Measurements from ENCODE around the gene CCDC169. TPM values are rescaled to one million over a fixed set of nuclear protein-coding genes. Genes with fewer than 3 reads are reported as not detected.
"Not testable (repeated sequence)": the region's sequence is repeated elsewhere in the genome, so short reads cannot be mapped to it uniquely, and the experiment has no call there.

Gene CCDC169
- total RNA-seq, 1 donor: 4.3 TPM

- no peak overlapping the region for H3K4me3 ChIP-seq (ENCODE audit: low read depth, low read length)
- TF ChIP-seq CTCF (IDR thresholded peaks at IDR 0.05; ENCODE audit: insufficient read depth, low read depth, low read length): no peak
Measured at GRCh38 chr13:36331280-36331679, 33.7 kb upstream of the CCDC169 start.

GRCh38 chr13:36329361-36329760 lies 31.7 kb upstream of the CCDC169 start:
- TF ChIP-seq CTCF (IDR thresholded peaks at IDR 0.05; ENCODE audit: insufficient read depth, low read depth, low read length): no peak
- H3K4me3 ChIP-seq (ENCODE audit: low read depth, low read length): no peak overlapping the region
- no peak for DNase-seq (ENCODE audit: low read depth)

More at GRCh38 chr13:36331280-36331679, 33.7 kb upstream of the CCDC169 start:
- DNase-seq (ENCODE audit: low read depth): no peak

DNA sequence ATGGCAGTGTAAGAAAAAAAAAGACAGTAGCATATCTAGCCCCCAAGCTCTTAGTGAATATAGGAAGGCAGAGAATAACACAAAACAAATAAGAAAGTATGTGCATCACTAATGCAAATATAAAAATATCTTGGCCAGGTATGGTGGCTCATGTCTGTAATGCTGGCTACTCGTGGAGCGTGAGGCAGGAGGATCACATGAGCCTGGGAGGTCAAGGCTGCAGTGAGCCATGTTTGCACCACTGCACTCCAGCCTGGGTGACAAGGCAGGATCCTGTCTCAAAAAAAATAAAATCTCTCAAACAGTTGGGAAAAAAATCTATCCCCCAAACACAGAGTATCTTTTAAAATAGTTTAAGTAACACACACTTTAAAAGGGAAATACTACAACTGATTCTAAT lies 31.2 kb upstream of the CCDC169 start:
- DNase-seq (ENCODE audit: low read depth): no peak
- H3K4me3 ChIP-seq (ENCODE audit: low read depth, low read length): no peak overlapping the region
- no peak for TF ChIP-seq CTCF (IDR thresholded peaks at IDR 0.05; ENCODE audit: insufficient read depth, low read depth, low read length)

DNA sequence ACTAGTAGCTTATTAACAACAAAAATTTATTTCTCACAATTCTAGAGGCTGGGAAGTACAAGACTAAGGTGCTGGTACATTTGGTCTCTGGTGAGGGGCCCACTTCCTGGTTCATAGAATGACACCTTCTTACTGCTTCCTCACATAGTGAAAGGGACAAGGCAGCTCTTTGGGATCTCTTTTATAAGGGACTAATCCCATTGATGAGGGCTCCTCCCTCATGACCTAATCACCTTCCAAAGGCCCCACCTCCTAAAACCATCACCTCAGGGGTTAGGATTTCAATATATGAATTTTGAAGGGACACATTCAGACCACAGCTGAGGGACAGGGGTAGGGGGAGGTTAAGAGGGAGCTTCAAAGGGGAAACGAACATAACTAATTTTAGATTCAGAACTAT lies 28.3 kb upstream of the CCDC169 start:
- no peak for TF ChIP-seq CTCF (IDR thresholded peaks at IDR 0.05; ENCODE audit: insufficient read depth, low read depth, low read length)
- DNase-seq (ENCODE audit: low read depth): no peak
- H3K4me3 ChIP-seq (ENCODE audit: low read depth, low read length): no peak overlapping the region

DNA sequence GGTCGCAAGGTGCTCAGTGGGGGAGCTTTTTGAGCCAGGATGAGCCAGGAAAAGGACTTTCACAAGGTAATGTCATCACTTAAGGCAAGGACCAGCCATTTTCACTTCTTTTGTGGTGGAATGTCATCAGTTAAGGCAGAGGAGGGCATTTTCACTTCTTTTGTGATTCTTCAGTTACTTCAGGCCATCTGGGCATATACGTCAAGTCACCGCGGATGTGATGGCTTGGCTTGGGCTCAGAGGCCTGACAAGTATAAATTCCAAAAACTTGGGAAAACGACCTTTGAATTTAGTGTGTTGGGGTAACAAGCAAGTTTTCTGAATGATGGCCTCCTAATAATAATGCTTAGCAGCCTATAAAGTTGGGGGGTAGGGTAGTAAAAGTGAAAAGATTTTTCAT lies 27.3 kb upstream of the CCDC169 start:
- H3K4me3 ChIP-seq (ENCODE audit: low read depth, low read length); DNase-seq (ENCODE audit: low read depth): not testable (repeated sequence)

DNA sequence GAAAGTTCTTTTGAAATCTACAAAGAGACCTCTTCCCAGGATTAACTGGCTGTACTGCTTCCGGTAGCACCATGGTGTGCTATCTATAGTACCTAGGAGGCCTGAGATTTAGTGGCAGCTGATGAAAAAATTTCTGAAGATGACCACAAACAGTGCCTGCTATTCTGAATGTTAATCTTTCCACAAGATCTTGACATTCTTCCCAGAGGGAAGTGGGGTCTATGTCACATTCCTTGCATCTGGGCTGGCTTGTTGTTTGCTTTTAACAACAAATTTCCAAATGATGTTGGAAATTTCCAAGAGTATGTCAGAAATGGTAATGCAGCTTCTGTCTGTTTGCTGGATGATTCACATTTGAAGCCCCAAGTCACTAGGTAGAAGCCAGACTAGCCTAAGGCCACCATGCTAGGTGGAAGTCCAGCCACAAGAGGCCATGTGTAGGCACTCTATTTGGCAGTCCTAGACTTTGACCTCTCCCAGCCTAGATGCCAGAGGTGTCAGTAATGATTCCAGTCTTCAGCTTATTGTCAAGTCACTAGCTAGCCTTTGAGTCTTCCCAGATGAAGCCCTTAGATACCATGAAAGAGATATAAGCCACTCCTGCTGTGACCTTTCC lies 26.4 kb upstream of the CCDC169 start:
- peak; percentile 86 for DNase-seq (ENCODE audit: low read depth)
- TF ChIP-seq CTCF (IDR thresholded peaks at IDR 0.05; ENCODE audit: insufficient read depth, low read depth, low read length): no peak
- H3K4me3 ChIP-seq (ENCODE audit: low read depth, low read length): no peak overlapping the region

GRCh38 chr13:36323408-36323807 lies 25.8 kb upstream of the CCDC169 start:
- DNase-seq (ENCODE audit: low read depth): no peak
- TF ChIP-seq CTCF (IDR thresholded peaks at IDR 0.05; ENCODE audit: insufficient read depth, low read depth, low read length): no peak
- no peak overlapping the region for H3K4me3 ChIP-seq (ENCODE audit: low read depth, low read length)

- not testable (repeated sequence) for H3K4me3 ChIP-seq (ENCODE audit: low read depth, low read length); DNase-seq (ENCODE audit: low read depth)
Measured at GRCh38 chr13:36319793-36320192, 22.2 kb upstream of the CCDC169 start.
